GM18517 (cell line): ENCODE data around the gene ATXN7L1.

Experiments
- ATAC-seq: cut with Tn5 transposase; IDR thresholded peaks from one replicate; pipeline ENCODE4 v1.9.1; 2021; ENCODE audit warnings: mild to moderate bottlenecking, moderate library complexity; ENCODE audit not compliant: unreplicated experiment

Gene ATXN7L1

DNA sequence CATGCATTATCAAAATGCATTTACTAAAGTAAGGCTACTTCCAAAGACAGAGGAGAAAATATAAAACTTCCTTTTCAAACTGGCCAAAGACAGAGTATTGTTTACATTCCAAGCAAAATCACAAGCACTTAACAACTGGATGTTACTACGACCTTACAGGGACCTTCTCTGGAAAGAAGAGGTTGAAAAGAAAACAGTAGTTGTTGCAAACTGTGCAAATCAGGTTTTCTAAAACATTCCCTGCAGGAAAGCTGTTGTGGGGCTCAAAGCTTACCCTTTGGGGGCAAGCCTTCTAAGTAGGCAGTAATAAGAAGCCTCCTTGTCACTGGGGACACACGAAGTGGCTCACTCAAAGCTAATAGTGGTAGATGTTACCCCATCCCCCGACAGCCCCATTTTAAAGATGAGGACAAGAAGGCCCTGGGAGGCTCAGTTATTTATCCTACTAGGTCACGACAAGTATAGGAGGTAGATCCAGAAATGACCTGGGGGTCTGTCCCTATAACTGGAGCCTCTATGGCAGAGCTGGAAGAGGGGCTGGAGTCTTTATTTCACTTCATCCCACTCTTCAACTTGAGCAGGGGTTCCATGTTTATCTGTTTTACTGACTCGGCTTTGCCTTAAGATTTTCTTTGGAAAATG lies 46.6 kb downstream of the ATXN7L1 start:
- ATAC-seq = no peak

DNA sequence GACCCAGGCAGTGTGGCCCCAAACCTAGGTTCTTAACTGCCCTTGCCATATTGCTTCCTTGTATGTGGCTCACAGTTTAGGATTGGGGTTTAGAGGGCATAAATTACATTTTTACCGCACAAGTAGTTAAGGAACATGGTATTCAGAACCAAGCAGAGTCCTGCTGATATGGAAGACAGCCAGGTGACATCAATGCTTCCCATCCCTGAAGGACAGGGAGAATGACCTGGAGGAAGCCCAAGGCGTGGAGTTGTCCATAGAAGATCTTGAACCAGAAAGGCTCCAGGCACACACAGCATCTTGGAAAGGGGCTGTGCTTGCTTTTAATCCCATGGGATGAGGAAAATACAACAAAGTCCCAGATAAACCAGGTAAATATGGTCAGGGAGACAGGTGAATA lies 48.3 kb downstream of the ATXN7L1 start:
- ATAC-seq = no peak

DNA sequence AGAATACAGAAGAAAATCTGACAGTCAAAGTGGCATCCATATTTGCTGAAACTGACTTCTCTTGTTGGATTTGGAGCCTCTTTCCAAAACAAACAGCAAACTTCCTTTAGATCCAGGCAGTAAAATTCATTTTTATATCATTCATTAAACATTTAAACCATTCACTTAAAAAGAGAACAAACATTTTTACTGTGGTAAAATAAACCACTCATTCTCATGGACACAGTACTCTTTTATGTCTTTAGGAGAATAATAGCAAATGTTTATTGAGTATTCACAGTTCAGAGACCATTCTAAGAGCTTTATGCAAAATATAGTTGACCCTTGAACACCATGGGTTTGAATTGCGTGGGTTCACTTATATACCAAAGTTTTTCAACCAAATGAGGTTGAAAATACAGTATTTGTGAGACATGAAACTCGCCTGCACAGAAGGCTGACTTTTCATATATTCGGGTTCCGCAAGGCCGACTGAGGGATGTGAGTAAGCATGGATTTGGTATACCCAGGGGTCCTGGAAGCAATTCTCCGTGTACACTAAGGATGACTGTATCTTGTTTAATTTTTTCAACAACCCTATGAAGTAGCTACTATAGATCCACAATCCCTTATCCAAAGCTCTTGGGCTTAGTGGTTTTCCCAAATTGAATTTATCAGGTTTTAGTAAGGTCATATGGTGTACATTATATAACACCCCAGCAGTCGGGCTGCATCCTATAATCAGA lies 49.1 kb downstream of the ATXN7L1 start:
- ATAC-seq = no peak

DNA sequence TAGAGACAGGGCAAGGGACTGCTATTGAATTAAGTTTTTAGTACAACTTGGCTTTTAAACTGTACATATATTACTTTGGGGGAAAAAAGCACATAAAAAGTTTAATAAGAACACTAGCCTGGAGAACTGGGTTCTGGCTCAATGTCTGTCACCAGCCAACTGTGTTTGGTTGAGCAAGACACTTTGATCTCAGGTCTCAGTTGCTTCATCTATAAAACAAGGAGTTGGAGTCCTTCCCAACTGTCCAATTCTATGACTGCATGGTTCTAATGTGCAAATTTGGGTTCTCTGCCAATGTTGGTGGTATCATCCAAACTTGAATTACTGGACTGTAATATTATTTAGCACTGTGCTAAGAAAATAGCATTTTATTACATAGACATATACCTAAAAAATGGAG lies 50.3 kb downstream of the ATXN7L1 start:
- ATAC-seq = no peak

DNA sequence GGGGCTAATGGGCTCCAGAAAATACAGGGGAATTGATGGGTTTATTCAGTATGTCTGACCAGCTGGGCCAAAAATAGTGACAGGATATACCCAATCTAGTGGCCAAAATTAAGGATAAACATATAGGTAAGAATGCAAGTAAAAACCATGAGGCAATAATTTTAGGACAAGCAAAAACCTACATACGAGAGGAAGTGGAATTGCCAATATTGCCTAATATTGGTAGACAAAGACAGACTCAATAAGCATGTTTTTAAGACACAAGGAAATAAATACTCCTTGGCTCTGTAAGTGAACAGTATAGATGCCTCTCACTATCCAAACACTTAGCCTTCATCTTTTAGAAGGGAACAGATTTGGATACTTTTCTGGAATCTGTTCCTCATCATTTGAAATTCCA lies 51.0 kb downstream of the ATXN7L1 start:
- ATAC-seq = no peak

DNA sequence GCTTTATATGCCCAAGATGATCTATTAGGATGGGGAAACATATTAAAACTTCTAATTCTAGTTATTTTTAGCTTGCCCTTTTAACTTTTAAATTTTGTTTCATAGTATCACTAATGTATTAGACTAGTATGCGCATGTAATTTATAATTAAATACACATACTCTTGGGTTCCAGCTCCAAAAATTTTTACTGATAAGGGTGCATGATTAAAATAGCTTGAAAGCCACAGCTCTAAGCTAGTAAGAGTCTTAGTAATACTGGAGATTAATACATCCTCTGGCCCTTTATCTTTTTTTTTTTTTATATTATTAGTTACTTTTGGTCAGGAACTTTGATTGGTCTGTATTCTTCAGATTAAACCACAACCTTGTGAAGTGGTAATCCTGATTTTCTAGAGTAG lies 53.6 kb downstream of the ATXN7L1 start:
- ATAC-seq = no peak

DNA sequence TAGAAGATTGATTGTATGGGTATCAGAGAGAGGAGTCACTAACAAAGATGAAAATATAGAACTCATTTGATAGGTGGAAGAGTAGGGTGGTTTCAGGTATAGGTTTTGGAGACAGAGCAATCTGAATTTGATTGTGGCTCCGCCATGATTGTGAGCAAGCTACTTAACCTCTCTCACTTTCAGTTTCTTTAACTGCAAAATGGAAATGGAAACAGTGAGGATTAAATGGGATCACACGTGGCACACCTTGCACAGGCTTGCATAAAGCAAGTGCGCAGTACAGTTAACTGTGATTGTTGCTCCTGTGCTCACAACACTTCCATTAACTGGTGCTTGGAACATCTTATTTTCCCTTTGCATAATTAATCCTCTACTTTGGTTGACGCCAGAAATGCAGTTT lies 54.9 kb downstream of the ATXN7L1 start:
- no peak for ATAC-seq

DNA sequence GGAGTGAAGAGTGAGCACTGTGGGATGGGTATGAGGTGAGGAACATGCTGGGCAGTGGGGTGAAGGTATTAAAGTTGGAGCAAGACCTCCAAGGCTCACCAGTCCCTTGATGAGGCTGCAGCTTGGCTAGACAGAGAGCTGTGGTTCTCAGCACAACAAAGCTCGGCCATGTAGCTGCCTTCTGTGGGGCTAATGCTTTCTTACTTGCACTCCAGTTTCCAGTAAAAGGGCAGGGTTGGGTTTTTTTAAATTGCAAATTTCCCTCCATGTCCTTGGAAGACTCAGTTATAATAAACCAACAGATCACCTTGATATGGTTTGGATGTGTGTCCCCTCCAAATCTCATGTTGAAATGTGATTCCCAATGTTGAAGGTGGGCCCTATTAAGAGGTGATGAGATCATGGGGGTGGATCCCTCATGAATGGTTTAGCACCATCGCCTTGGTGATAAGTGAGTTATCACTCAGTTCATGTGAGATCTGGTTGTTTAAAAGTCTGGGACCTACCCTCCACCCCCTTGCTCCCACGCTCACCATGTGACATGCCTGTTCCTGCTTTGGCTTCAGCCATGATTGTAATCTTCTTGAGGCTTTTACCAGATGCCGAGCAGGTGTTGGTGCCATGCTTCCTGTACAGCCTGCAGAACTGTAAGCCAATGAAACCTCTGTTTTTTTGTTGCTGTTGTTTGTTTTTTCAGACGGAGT lies 55.9 kb downstream of the ATXN7L1 start:
- no peak for ATAC-seq

DNA sequence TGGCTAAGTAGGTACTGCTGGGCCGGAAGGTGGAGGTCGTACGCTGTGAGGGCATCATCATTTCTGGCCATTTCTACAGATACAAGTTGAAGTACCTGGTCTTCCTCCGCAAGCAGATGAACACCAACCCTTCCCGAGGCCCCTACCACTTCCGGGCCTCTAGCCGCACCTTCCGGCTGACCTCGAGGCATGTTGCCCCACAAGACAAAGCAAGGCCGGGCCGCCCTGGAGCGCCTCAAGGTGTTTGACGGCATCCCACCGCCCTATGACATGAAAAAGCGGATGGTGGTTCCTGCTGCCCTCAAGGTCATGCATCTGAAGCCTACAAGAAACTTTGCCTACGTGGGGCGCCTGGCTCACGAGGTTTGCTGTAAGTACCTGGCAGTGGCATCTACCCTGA lies 56.8 kb downstream of the ATXN7L1 start:
- ATAC-seq = no peak

DNA sequence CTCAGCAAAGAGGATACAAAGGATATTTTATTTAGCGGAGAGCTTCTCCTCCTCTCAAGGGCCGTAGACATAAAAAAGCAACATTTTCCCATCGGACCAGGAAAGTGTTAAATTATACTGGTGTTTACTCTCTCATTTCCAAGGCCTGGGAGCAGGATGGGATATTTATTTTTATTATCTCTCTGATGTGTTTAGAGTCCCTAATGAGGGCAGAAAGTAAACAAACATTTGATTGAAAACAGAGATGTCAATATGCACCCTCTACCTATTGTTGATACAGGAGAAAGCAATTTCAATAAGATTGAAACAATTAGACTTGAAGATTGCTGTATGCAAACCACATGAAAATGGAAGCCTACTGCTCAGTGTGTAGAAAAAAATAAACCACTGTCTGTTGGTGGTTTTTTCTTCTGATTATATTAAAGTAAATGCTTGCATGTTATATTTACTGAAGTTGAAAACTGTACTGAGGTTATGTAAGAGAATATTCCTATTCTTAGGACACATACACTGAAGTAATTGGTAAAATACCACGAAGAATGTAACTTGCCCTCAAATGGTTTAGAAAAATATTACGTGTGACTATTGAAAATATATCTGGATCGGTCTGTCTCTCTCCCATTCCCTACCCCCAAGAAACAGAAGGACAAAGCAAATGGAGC lies 59.3 kb downstream of the ATXN7L1 start:
- no peak for ATAC-seq

DNA sequence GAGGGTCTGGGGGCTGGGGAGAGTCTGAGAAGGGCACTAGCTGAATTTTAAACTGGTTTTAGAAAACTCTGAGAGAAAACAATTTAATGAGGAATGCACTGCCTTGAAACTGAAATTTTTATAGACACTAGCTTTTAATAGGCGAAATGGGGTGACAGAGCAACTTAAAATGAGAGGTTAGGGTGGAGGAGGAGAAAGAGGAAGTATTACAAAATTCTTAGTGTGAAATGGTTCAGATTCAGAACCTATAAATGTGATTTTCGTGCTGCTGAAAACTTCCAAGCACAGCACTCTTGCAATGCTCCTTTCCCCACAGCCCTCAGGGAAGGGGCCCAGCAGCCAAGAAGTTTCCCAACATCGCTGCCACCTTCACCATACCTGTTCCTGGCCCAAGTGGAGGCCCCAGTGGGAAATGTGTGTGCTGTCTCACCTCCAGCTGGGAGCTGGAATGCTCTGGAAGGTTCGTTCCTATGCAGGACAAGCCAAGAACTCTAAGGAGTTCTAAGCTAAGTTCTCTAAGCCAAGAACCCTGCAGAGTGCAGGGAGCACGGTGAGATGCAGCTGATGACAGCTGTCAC lies 60.0 kb downstream of the ATXN7L1 start:
- no peak for ATAC-seq

DNA sequence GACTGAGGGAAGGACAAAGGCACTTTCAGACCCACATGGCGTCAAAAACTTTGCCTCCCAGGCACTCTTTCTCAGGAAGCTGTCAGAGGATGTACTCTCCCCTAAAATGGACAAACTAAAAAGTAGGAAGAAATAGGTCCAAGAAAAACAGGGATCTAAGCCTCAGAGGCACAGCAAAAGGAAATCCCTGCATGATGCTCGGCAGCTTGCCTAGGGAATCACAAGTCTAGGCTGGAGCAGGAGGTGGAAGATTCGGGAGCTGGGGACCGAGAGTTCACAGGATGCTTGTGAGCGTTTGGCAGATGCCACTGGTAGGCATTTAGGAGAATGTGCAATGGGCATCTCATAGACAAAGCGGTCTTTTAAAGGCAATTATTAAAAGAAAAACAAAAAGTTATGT lies 60.8 kb downstream of the ATXN7L1 start:
- ATAC-seq = no peak

DNA sequence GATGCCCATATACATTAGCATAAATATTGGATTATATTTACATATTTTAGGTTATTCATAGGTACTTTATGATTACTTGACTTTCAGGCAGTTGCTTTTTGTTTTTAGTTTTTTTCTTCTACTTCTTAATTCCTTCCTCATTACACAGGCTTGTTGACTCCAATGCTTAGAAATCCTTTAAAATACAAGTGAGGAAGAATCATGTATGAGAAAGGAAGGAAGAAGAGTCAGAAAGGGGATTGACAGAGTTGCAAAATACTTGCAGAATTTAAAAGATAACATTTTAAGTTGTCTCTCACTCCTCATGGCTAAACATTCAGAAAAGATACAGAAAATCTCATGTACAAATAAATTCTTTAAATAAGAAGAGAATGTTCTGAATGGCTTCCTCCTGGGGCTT lies 61.9 kb downstream of the ATXN7L1 start:
- ATAC-seq = no peak

DNA sequence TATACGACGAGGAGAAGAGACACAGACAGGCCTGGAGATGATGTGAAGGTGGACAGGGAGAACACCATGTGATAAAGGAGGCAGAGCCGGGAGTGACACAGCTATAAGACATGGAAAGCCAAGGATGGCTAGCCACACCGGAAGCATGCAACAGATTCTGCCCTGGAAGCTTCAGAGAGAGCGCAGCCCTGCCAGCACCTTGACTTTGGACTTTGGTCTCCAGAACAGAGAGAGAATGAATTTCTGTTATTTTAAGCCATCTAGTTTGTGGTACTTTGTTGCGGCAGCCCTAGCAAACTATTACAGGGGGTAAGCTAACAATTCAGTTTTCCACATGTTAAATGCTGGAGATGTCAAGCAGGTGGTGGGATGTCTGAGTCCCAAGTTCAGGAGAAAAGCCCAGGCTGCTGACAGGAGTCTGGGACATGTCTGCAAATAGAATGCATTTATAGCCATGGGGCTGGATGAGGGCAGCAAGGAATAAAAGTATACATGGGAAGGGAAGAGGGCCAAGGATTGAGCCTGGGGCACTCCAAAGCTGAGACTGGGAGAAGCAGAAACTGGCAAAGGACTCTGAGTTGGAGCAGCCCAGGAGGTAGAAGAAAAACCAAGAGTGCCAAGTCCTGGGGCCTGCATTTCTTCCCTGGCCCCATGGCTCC lies 65.1 kb downstream of the ATXN7L1 start:
- no peak for ATAC-seq

DNA sequence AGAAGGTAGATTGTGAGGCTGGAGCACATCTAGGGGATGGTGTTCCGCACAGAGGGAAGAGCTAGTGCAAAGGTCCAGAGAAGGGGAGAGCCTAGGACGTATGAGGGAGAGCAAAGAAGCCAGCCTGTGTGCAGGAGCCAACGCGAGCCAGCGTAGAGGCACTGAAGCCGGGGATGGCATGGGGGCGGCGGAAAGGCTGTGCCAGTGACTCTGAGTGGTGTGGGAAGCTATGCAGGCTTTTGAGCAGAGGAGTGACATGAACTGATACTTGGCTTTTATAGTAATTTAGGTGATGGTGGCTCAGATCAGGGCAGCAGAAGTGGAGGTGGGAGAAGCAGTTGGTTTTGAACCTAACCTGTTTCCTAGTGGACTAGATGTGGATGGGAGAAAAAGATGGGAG lies 65.8 kb downstream of the ATXN7L1 start:
- ATAC-seq = no peak

DNA sequence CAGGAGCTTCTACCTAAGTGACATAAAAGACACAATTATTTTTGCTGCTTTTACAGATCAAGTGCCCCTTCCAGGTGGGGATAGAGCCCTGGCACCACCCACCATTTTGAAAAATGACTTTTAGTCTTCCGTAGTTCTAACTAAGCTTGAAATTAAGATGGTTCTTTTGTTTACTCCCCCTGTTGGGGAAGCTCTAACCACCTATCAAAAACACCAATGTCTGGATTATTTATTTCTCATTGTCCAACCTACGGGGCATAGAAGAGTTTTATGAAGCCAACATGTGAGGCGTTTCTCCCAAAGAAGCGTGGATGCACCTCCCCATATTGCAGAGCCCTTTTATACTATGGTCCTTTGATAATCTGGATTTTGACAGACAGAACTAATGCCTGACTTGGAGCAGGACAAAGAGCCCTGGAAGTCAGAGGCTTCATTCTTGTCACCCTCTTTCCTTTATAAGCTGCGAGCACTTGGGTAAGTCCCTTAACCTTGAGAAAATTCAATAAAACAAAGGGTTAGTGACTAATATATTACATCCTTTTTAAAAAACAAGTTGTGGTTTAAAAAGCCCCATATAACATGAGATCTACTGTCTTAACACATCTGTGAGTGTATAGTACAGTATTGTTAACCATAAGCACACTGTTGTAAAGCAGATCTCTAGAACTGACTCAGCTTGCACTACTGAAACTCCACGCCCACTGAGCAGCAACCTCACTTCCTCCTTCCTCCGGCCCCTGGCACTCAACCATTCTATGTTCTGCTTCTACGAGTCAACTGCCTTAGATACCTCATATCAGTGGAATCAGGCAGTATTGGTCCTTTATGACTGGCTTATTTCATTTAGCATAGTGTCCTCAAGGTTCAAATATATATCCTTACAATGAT lies 67.5 kb downstream of the ATXN7L1 start:
- ATAC-seq = peak; percentile 99

DNA sequence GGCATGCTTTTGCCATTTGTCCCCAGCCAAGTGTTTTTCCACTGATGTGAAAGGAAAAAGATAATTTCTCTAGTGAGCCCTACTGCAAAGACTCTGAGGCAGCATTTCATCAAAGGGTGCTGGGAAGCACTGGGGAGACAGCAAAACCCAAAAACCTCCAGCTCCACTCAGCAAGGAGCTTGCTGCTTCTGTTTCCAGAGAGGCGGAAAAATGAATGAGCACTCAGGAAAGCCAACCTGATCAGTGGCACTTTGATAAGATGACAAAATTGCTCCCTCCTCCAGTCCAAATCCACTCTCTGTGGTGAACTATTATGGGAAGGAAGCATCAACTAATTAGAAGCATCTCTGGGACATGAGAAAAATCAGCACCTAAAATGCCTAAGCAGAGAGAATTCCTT lies 68.2 kb downstream of the ATXN7L1 start:
- no peak for ATAC-seq

DNA sequence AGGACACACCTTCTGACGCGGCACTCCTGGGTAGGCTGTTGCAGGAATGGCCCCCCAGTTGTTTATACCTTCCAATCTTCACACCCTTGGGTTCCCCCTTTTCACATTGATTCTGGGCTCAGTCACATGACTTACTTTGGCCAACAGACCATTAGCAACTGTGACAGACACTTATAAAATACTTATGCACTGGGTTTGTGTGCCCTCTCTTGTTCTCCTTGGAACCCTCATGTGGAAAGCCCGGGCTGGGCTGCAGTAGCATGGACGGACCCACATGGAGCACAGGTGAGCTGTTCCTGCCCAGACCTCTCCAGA lies 69.0 kb downstream of the ATXN7L1 start:
- no peak for ATAC-seq

DNA sequence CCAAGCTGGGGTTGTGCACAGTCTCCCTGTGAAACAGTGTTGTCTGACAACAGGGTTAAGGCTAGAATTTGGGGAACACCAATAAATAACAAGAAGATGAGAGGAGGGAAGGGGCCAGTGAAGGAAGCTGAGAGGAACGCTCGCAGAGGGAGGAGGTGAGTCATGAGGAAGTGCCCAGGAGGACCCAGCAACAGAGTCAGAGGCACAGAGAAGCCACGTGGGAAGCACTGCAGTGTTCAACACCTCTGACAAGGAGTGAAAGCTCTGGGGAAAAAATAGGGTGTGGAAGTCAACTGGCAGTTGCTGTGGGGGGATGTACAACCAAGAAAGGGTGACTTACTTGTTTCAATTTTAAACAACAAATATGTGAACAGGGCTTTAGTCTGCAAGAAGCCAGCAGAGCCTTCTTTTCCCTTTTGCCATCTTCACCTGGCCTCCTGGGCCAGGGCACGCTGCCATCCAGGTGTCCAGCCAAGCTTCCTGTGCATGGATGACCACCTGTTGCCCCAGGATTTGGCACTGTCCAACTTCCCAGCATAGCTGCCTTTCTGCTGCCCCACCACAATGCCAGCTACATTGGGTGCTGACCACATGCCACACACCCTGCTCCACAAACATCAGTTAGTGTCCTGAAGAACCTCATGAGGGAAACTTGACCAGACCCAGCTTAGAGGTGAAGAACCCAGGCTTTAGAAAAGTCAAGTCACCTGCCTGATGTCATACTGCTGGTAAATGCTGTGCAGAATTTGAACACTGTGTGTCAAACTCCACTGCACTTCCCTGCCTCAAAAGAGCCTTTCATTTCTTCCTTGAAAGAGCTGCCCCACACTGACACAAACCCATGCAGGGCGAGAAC lies 69.6 kb downstream of the ATXN7L1 start:
- peak; percentile 31 for ATAC-seq
